Mononuclear cell (primary cell): ENCODE measurements around the gene CCDC141. TPM values are rescaled to one million over a fixed set of nuclear protein-coding genes. Genes with fewer than 3 reads are reported as not detected.
"Not testable (repeated sequence)": the region's sequence is repeated elsewhere in the genome, so short reads cannot be mapped to it uniquely, and the experiment has no call there.

Source experiments
- H3K27me3 ChIP-seq: 2 replicates; pipeline ENCODE4 v1.6.0; 2011; ENCODE audit warnings: low read length, control low read depth; ENCODE audit not compliant: insufficient read depth
- H3K4me1 ChIP-seq: 2 replicates; pipeline ENCODE4 v1.5.1; 2011; ENCODE audit warnings: mild to moderate bottlenecking, low read length, control low read depth; ENCODE audit not compliant: insufficient read depth
- H3K4me3 ChIP-seq: 2 replicates; pipeline ENCODE4 v1.5.1; 2011; ENCODE audit warnings: mild to moderate bottlenecking, low read length, moderate library complexity
- H3K9me3 ChIP-seq: 2 replicates; pipeline ENCODE4 v1.5.1; 2011; ENCODE audit warnings: low read depth, mild to moderate bottlenecking, control low read depth, low read length
- total RNA-seq: library from RNA; depleted of rRNA; stranded (reverse); fragments of >200 nt; gene quantifications from one replicate; pipeline ENCODE4 v1.2.3, GENCODE V29; 2012

The CCDC141 gene
- total RNA-seq, 1 donor, result 33.9 TPM

- H3K4me3 ChIP-seq, result no peak overlapping the region
- H3K9me3 ChIP-seq, result no peaks in the 10 kb centered on the region
- H3K4me1 ChIP-seq, result no peaks in the 10 kb centered on the region
- H3K27me3 ChIP-seq, result no peaks in the 10 kb centered on the region
Measured at GRCh38 chr2:179017773-179018357, 32.1 kb downstream of the CCDC141 start.

GRCh38 chr2:179014189-179014588 is 35.7 kb downstream of the CCDC141 start:
- not testable (repeated sequence) for H3K9me3 ChIP-seq, H3K4me1 ChIP-seq, H3K4me3 ChIP-seq, H3K27me3 ChIP-seq

- H3K4me3 ChIP-seq, result no peak overlapping the region
- H3K9me3 ChIP-seq, result no peaks in the 10 kb centered on the region
- H3K27me3 ChIP-seq, result no peaks in the 10 kb centered on the region
- H3K4me1 ChIP-seq, result no peaks in the 10 kb centered on the region
Measured at GRCh38 chr2:179005976-179006375, 44.0 kb downstream of the CCDC141 start.

- no peak overlapping the region for H3K4me3 ChIP-seq
- no peaks in the 10 kb centered on the region for H3K9me3 ChIP-seq
- H3K4me1 ChIP-seq, result no peaks in the 10 kb centered on the region
- H3K27me3 ChIP-seq, result no peaks in the 10 kb centered on the region
Measured at GRCh38 chr2:178999476-178999875, 50.5 kb downstream of the CCDC141 start.

- Histone ChIP-seq H3K4me3 (no peak overlapping the region), H3K27me3 (no peaks in the 10 kb centered on the region), H3K9me3 (no peaks in the 10 kb centered on the region), H3K4me1 (no peaks in the 10 kb centered on the region)
Measured at GRCh38 chr2:178998539-178998938, 51.4 kb downstream of the CCDC141 start.

- H3K4me3 ChIP-seq, result no peak overlapping the region
- no peaks in the 10 kb centered on the region for H3K4me1 ChIP-seq
- H3K27me3 ChIP-seq, result no peaks in the 10 kb centered on the region
- no peaks in the 10 kb centered on the region for H3K9me3 ChIP-seq
Measured at GRCh38 chr2:178997477-178997876, 52.5 kb downstream of the CCDC141 start.

GRCh38 chr2:178997067-178997466 is 52.9 kb downstream of the CCDC141 start:
- Histone ChIP-seq H3K4me1 (no peaks in the 10 kb centered on the region), H3K27me3 (no peaks in the 10 kb centered on the region), H3K4me3 (no peak overlapping the region), H3K9me3 (no peaks in the 10 kb centered on the region)

- H3K4me1 ChIP-seq, result no peaks in the 10 kb centered on the region
- no peaks in the 10 kb centered on the region for H3K9me3 ChIP-seq
- no peak overlapping the region for H3K4me3 ChIP-seq
- H3K27me3 ChIP-seq, result no peaks in the 10 kb centered on the region
Measured at GRCh38 chr2:178994264-178994663, 55.7 kb downstream of the CCDC141 start.

GRCh38 chr2:178993788-178994187 is 56.1 kb downstream of the CCDC141 start:
- H3K4me3 ChIP-seq, result no peak overlapping the region
- H3K9me3 ChIP-seq, result no peaks in the 10 kb centered on the region
- no peaks in the 10 kb centered on the region for H3K4me1 ChIP-seq

GRCh38 chr2:178992719-178993118 is 57.2 kb downstream of the CCDC141 start:
- H3K27me3 ChIP-seq, H3K4me3 ChIP-seq, H3K4me1 ChIP-seq, H3K9me3 ChIP-seq: not testable (repeated sequence)

More at GRCh38 chr2:178993788-178994187, 56.1 kb downstream of the CCDC141 start:
- no peaks in the 10 kb centered on the region for H3K27me3 ChIP-seq

GRCh38 chr2:178990533-178991241 is 59.2 kb downstream of the CCDC141 start:
- no peaks in the 10 kb centered on the region for H3K27me3 ChIP-seq
- no peak overlapping the region for H3K4me3 ChIP-seq
- H3K9me3 ChIP-seq, result no peaks in the 10 kb centered on the region
- H3K4me1 ChIP-seq, result no peaks in the 10 kb centered on the region

GRCh38 chr2:178989424-178989823 is 60.5 kb downstream of the CCDC141 start:
- not testable (repeated sequence) for H3K9me3 ChIP-seq, H3K4me3 ChIP-seq, H3K27me3 ChIP-seq, H3K4me1 ChIP-seq

- not testable (repeated sequence) for H3K27me3 ChIP-seq, H3K9me3 ChIP-seq, H3K4me1 ChIP-seq, H3K4me3 ChIP-seq
Measured at GRCh38 chr2:178982652-178983051, 67.3 kb downstream of the CCDC141 start.

- Histone ChIP-seq H3K4me1 (no peaks in the 10 kb centered on the region), H3K9me3 (no peaks in the 10 kb centered on the region), H3K27me3 (no peaks in the 10 kb centered on the region), H3K4me3 (no peak overlapping the region)
Measured at GRCh38 chr2:178980815-178981214, 69.1 kb downstream of the CCDC141 start.

- Histone ChIP-seq H3K4me1 (no peaks in the 10 kb centered on the region), H3K9me3 (no peaks in the 10 kb centered on the region), H3K27me3 (no peaks in the 10 kb centered on the region), H3K4me3 (no peak overlapping the region)
Measured at GRCh38 chr2:178978667-178979066, 71.3 kb downstream of the CCDC141 start.

- Histone ChIP-seq H3K4me1 (no peaks in the 10 kb centered on the region), H3K4me3 (no peak overlapping the region), H3K27me3 (no peaks in the 10 kb centered on the region), H3K9me3 (no peaks in the 10 kb centered on the region)
Measured at GRCh38 chr2:178976351-178976750, 73.6 kb downstream of the CCDC141 start.
